Posterior cingulate gyrus (tissue), 11 donors: ENCODE results near the gene ELOVL6.

ENCODE experiments used
- DNase-seq, 10 donors: peaks; one replicate each; pipeline versions ENCODE4 v3.0.0 to v3.0.0-alpha.2; 2020 to 2021; ENCODE audit warnings: mixed read lengths in 3 of 10
- intact Hi-C: fragments of 100-400 bp; cut with DNase I; formaldehyde crosslinking; loops from one replicate; pipeline ENCODE4 v1.15.1; 2023

The ELOVL6 gene

DNA sequence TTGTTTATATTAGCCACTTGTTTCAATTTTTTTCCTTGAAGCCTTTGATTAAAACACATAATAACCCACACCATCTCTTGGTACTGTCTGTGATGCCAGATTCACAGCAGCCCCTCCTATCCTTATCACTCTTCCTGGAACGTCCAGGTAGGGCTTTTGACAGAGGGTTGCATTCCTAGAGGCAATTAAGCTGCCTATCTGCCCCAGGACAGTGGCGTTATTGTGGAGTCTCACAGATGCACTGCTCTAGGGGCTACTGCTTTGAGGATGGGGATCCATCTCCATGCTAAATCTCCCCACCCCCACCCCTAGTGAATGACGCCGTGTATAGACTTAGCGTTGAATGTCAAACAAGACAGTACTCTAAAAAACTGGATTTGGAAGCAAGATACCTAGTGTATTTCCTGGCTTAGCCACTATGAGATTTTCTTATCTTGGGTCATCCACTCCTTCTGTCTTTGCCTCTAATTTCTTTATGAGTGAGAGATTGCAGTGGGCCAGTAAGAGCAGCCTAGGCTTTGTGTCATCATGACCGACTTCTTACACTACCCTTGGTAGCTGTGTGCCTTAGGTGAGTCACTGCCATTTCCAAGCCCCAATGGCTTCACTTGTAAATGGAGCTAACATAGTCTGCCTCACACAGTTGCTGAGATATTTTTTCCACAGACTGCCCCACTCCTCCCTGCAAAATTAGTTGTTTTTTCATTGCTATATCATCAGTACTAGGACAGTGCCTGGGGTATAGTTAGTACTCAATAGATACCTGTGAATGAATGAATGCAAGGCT, 194.8 kb downstream of the ELOVL6 start:
- DNase-seq = no peak
- intact Hi-C loops = loop anchor here (10.0 kb wide), 1 partner anchor 311 kb away; no protein-coding TSS in a partner anchor

- no peak for DNase-seq
- intact Hi-C loops = loop anchor here (10.0 kb wide), 1 partner anchor 312 kb away; no protein-coding TSS in a partner anchor
Observed at GRCh38 chr4:110002326-110002725, 196.1 kb downstream of the ELOVL6 start.

DNA sequence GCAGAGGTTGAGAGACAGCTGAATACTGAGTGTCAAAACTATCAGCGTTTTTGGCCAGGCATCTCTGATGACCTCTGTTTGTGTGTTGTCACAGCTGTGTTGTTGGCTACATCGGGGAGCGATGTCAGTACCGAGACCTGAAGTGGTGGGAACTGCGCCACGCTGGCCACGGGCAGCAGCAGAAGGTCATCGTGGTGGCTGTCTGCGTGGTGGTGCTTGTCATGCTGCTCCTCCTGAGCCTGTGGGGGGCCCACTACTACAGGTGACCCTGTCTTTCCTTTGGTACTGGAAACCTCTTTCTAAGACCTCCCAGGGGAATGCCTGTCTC, 198.9 kb downstream of the ELOVL6 start:
- DNase-seq = peak in 1 of 10 donors; percentile 55
- intact Hi-C loops = loop anchor here (2.0 to 5.0 kb wide), 2 partner anchors 511 to 1633 kb away; no protein-coding TSS in a partner anchor

- intact Hi-C loops = loop anchor here (2.0 to 5.0 kb wide), 2 partner anchors 512 to 1633 kb away; no protein-coding TSS in a partner anchor
- DNase-seq = no peak
Observed at GRCh38 chr4:109998867-109999584, 199.4 kb downstream of the ELOVL6 start.

GRCh38 chr4:109996526-109996925, 201.9 kb downstream of the ELOVL6 start:
- DNase-seq = peak in 1 of 10 donors; percentile 59
- intact Hi-C loops = loop anchor here (5.0 kb wide), 1 partner anchor 1636 kb away; no protein-coding TSS in a partner anchor
